GM20431 (cell line): ENCODE measurements around the gene S100A10.

ENCODE experiments used
- in situ Hi-C: fragments of 300-500 bp; cut with MseI, MboI; formaldehyde crosslinking; loops from one replicate; pipeline ENCODE4 v1.15.0; 2020; ENCODE audit warnings: low sequenced_read_pairs; ENCODE audit not compliant: unreplicated experiment

The S100A10 gene

GRCh38 chr1:151942882-151943281 is 50.8 kb downstream of the S100A10 start:
- in situ Hi-C loops, result no loop called here

GRCh38 chr1:151940541-151940940 is 53.1 kb downstream of the S100A10 start:
- in situ Hi-C loops, result no loop called here

GRCh38 chr1:151939779-151940178 is 53.9 kb downstream of the S100A10 start:
- in situ Hi-C loops, result no loop called here

- in situ Hi-C loops, result no loop called here
Observed at GRCh38 chr1:151939141-151939540, 54.5 kb downstream of the S100A10 start.

GRCh38 chr1:151936653-151937052 is 57.0 kb downstream of the S100A10 start:
- in situ Hi-C loops, result no loop called here

GRCh38 chr1:151935894-151936602 is 57.6 kb downstream of the S100A10 start:
- in situ Hi-C loops, result no loop called here

- in situ Hi-C loops, result no loop called here
Observed at GRCh38 chr1:151935154-151935553, 58.5 kb downstream of the S100A10 start.

- in situ Hi-C loops, result no loop called here
Observed at GRCh38 chr1:151934048-151934493, 59.6 kb downstream of the S100A10 start.
